H1 (cell line): ENCODE results near the gene RBM10. TPM values are rescaled to one million over a fixed set of nuclear protein-coding genes. Genes with fewer than 3 reads are reported as not detected.

Experiments used
- POLR2AphosphoS5 ChIP-seq: IDR thresholded peaks from 2 replicates; pipeline ENCODE4 v1.6.1; 2011; ENCODE audit warnings: low read depth, low read length
- polyA plus RNA-seq, 7 experiments: library from polyadenylated mRNA; depleted of rRNA in 3 of 7; stranded (reverse) in 5 of 7; unstranded in 2 of 7; fragments of >200 nt in 5 of 7; fragments of 200-250 nt in 2 of 7; gene quantifications; 1 replicate in 5 of 7; 2 replicates in 1 of 7; 4 replicates in 1 of 7; pipeline versions ENCODE4 v1.2.1 to v1.2.3, GENCODE V29; 2011 to 2013; ENCODE audit warnings: missing spikeins in 2 of 7, mixed read lengths in 2 of 7
- total RNA-seq: library from RNA; stranded (reverse); fragmentation: NEBNext Ultra II Directional; extraction: Animal tissue kit (Norgen Biotek cat#: 25700); gene quantifications from 2 replicates; pipeline ENCODE4 v1.2.1, GENCODE V29; 2021

Gene RBM10
- total and polyA plus RNA-seq, 2 of the 8 experiments (the other 6 are each of a cell fraction or from before 2014, with no cell fraction given) = 35.7 to 64.0 TPM

DNA sequence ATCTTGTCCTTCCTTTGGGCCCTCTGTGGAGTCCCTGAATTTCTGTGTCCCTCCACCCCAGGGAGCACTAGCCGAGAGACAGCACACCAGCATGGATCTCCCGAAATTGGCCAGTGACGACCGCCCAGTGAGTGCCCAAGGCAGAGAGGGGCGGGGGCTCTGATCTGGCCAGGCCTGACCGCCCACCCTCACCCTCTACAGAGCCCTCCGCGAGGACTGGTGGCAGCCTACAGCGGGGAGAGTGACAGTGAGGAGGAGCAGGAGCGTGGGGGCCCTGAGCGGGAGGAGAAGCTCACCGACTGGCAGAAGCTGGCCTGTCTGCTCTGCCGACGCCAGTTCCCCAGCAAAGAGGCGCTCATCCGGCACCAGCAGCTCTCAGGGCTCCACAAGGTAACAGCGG is 40.2 kb downstream of the RBM10 start (continued):
- no peak for TF ChIP-seq POLR2AphosphoS5
